Vagina (tissue), 2 donors: ENCODE measurements around the gene TSPEAR. TPM values are rescaled to one million over a fixed set of nuclear protein-coding genes. Genes with fewer than 3 reads are reported as not detected.

Source experiments
- DNase-seq, 2 donors: peaks; one replicate each; pipeline ENCODE4 v3.0.0-alpha.2; 2017; ENCODE audit errors: extremely low spot score in 2 of 2
- H3K27ac ChIP-seq: fragments of 200-600 bp; sonication (generic); one replicate; pipeline ENCODE4 v1.5.1; 2019
- H3K27me3 ChIP-seq: fragments of 200-600 bp; sonication (generic); one replicate; pipeline ENCODE4 v1.5.1; 2019
- H3K36me3 ChIP-seq, 2 donors: fragments of 200-600 bp; sonication (generic); one replicate each; pipeline ENCODE4 v1.5.1; 2017 to 2019
- H3K4me1 ChIP-seq: fragments of 200-600 bp; sonication (generic); one replicate; pipeline ENCODE4 v1.5.1; 2019
- H3K4me3 ChIP-seq, 2 donors: fragments of 200-600 bp; sonication (generic); 1 replicate in 1 of 2; 2 replicates in 1 of 2; pipeline ENCODE4 v1.5.1; 2016 to 2019
- H3K9me3 ChIP-seq: fragments of 200-600 bp; sonication (generic); one replicate; pipeline ENCODE4 v1.5.1; 2019
- CTCF ChIP-seq, 3 experiments: fragments of 450-650 bp in 2 of 3; fragments of 200-600 bp in 1 of 3; sonication (generic) in 1 of 3; IDR thresholded peaks; one replicate each; pipeline ENCODE4 v1.5.1; 2017 to 2019; ENCODE audit warnings: antibody characterized with exemption in 3 of 3, mild to moderate bottlenecking in 2 of 3, moderate library complexity in 2 of 3
- POLR2A ChIP-seq, 2 donors: fragments of 450-650 bp; IDR thresholded peaks; one replicate each; pipeline ENCODE4 v1.6.1; 2017; ENCODE audit warnings: antibody characterized with exemption in 2 of 2, mild to moderate bottlenecking in 2 of 2, moderate library complexity in 2 of 2
- POLR2AphosphoS5 ChIP-seq, 2 donors: sonication (generic); formaldehyde crosslinking; IDR thresholded peaks; one replicate each; pipeline ENCODE4 v1.9.0; 2017; ENCODE audit warnings: antibody characterized with exemption in 2 of 2, mild to moderate bottlenecking in 2 of 2, low read depth in 1 of 2; ENCODE audit not compliant: insufficient read depth in 1 of 2
- intact Hi-C: fragments of 100-400 bp; cut with DNase I; formaldehyde crosslinking; loops from one replicate; pipeline ENCODE4 v1.15.1; 2023
- total RNA-seq: library from RNA; depleted of rRNA; stranded (reverse); fragments of >200 nt; gene quantifications from one replicate; pipeline ENCODE4 v1.2.3, GENCODE V29; 2016

TSPEAR gene
- total RNA-seq, 1 donor from 2014 or later: not detected

- no peak overlapping the region for H3K4me3 ChIP-seq
- H3K9me3 ChIP-seq: no peaks in the 10 kb centered on the region
- no peaks in the 10 kb centered on the region for H3K36me3 ChIP-seq
- DNase-seq: no peak
- intact Hi-C loops: no loop called here
- H3K27ac ChIP-seq: no peak overlapping the region
- no peaks in the 10 kb centered on the region for H3K27me3 ChIP-seq
- H3K4me1 ChIP-seq: peaks cover 11% of the 10 kb centered on the region
- TF ChIP-seq POLR2AphosphoS5 (IDR thresholded peaks at IDR 0.05; ENCODE audit: insufficient read depth in 1 of 2, low read depth in 1 of 2) (no peak), POLR2A (IDR thresholded peaks at IDR 0.05) (no peak), CTCF (IDR thresholded peaks at IDR 0.05) (no peak)
Observed at GRCh38 chr21:44508711-44509445, 202.5 kb downstream of the TSPEAR start.

- H3K9me3 ChIP-seq: no peaks in the 10 kb centered on the region
- no peaks in the 10 kb centered on the region for H3K27me3 ChIP-seq
- TF ChIP-seq POLR2AphosphoS5 (IDR thresholded peaks at IDR 0.05; ENCODE audit: insufficient read depth in 1 of 2, low read depth in 1 of 2) (no peak), CTCF (IDR thresholded peaks at IDR 0.05) (no peak), POLR2A (IDR thresholded peaks at IDR 0.05) (no peak)
- no peak for DNase-seq
- H3K27ac ChIP-seq: no peak overlapping the region
- peaks cover 11% of the 10 kb centered on the region for H3K4me1 ChIP-seq
- intact Hi-C loops: no loop called here
- no peaks in the 10 kb centered on the region for H3K36me3 ChIP-seq
- no peak overlapping the region for H3K4me3 ChIP-seq
Observed at GRCh38 chr21:44508426-44508710, 203.0 kb downstream of the TSPEAR start.

- H3K9me3 ChIP-seq: no peaks in the 10 kb centered on the region
- H3K4me1 ChIP-seq: peaks cover 11% of the 10 kb centered on the region
- H3K36me3 ChIP-seq: no peaks in the 10 kb centered on the region
- no peak for TF ChIP-seq CTCF (IDR thresholded peaks at IDR 0.05)
- H3K27me3 ChIP-seq: no peaks in the 10 kb centered on the region
- no peak overlapping the region for H3K4me3 ChIP-seq
- no peak overlapping the region for H3K27ac ChIP-seq
- intact Hi-C loops: no loop called here
- DNase-seq: no peak
Observed at GRCh38 chr21:44507673-44508425, 203.5 kb downstream of the TSPEAR start.

GRCh38 chr21:44506279-44507255 is 204.8 kb downstream of the TSPEAR start:
- no peak for TF ChIP-seq POLR2A (IDR thresholded peaks at IDR 0.05)
- TF ChIP-seq POLR2AphosphoS5 (IDR thresholded peaks at IDR 0.05; ENCODE audit: insufficient read depth in 1 of 2, low read depth in 1 of 2): no peak
- no peak for TF ChIP-seq CTCF (IDR thresholded peaks at IDR 0.05)
- Histone ChIP-seq H3K27ac (no peak overlapping the region), H3K4me1 (peaks cover 11% of the 10 kb centered on the region), H3K4me3 (no peak overlapping the region), H3K27me3 (no peaks in the 10 kb centered on the region), H3K9me3 (no peaks in the 10 kb centered on the region), H3K36me3 (no peaks in the 10 kb centered on the region)
- DNase-seq: no peak
- intact Hi-C loops: no loop called here
